Measurements from ENCODE around the gene SLCO4A1. TPM values are rescaled to one million over a fixed set of nuclear protein-coding genes. Genes with fewer than 3 reads are reported as not detected.

SLCO4A1 gene
- total RNA-seq, 2 donors from 2014 or later, result 2.9 to 5.0 TPM

DNA sequence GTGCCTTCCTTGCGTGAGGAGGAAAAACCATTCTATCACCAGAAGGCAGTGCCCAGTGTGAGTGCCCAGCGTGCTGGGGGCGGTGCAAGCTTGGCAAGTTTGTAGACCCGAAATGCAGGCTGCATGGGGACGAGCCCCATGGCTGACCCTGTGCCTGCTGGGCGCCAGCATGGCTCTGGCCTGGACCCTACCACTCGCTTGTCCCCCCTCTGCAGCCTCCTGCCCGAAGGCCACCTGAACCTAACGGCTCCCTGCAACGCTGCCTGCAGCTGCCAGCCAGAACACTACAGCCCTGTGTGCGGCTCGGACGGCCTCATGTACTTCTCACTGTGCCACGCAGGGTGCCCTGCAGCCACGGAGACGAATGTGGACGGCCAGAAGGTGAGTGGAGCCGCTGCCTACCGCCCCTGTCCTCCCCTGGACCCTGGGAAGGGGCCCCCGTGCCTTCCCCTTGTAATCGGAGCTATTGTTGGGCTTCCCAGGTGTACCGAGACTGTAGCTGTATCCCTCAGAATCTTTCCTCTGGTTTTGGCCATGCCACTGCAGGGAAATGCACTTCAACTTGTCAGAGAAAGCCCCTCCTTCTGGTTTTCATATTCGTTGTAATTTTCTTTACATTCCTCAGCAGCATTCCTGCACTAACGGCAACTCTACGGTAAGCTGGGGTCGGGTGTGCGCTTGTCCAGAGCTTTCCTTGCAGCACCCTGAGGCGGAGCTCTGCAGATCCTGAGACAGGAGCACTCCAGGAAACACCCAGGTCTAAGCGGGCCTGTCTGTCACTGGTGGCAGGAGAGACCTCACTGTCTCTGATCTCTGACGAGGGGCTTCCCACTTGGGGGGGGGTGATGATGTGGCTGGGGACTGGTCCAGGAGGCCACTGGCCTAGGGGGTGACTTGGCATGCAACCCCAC, 25.5 kb downstream of the SLCO4A1 start:
- DNase-seq, result no peak
- 87 to 89% methylated on average over 26 to 30 of the region's 30 CpGs for WGBS, 2 experiments (ENCODE audit: insufficient coverage in 1 of 2, insufficient read length in 1 of 2)
- no peak overlapping the region for H3K9ac ChIP-seq (ENCODE audit: extremely low read depth, low read length, poor library complexity, severe bottlenecking)
- no peak overlapping the region for H3K4me3 Mint-ChIP-seq
- H3K36me3 ChIP-seq (ENCODE audit: control insufficient read depth, insufficient read depth, low read length), result no peaks in the 10 kb centered on the region
- H3K4me3 ChIP-seq (ENCODE audit: low read length), result no peak overlapping the region
- TF ChIP-seq, protein P1, sequence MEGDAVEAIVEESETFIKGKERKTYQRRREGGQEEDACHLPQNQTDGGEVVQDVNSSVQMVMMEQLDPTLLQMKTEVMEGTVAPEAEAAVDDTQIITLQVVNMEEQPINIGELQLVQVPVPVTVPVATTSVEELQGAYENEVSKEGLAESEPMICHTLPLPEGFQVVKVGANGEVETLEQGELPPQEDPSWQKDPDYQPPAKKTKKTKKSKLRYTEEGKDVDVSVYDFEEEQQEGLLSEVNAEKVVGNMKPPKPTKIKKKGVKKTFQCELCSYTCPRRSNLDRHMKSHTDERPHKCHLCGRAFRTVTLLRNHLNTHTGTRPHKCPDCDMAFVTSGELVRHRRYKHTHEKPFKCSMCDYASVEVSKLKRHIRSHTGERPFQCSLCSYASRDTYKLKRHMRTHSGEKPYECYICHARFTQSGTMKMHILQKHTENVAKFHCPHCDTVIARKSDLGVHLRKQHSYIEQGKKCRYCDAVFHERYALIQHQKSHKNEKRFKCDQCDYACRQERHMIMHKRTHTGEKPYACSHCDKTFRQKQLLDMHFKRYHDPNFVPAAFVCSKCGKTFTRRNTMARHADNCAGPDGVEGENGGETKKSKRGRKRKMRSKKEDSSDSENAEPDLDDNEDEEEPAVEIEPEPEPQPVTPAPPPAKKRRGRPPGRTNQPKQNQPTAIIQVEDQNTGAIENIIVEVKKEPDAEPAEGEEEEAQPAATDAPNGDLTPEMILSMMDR (conservative IDR thresholded peaks at IDR 0.05), result no peak
- no peaks in the 10 kb centered on the region for H3K27me3 Mint-ChIP-seq (ENCODE audit: insufficient read depth)
- H3K4me1 ChIP-seq (ENCODE audit: control insufficient read depth, insufficient read depth, low read length), result no peaks in the 10 kb centered on the region
- H3K36me3 Mint-ChIP-seq (ENCODE audit: low read depth), result no peaks in the 10 kb centered on the region
- no peak overlapping the region for H3K27ac Mint-ChIP-seq
- no peaks in the 10 kb centered on the region for H3K4me1 Mint-ChIP-seq
- no peaks in the 10 kb centered on the region for H3K9me3 ChIP-seq (ENCODE audit: control insufficient read depth, low read length)
- no peaks in the 10 kb centered on the region for H3K9me3 Mint-ChIP-seq
- no peak overlapping the region for H3K27ac ChIP-seq (ENCODE audit: low read depth, low read length)
- H3K27me3 ChIP-seq (ENCODE audit: control insufficient read depth, insufficient read depth, low read length, poor library complexity, severe bottlenecking), result no peaks in the 10 kb centered on the region

DNA sequence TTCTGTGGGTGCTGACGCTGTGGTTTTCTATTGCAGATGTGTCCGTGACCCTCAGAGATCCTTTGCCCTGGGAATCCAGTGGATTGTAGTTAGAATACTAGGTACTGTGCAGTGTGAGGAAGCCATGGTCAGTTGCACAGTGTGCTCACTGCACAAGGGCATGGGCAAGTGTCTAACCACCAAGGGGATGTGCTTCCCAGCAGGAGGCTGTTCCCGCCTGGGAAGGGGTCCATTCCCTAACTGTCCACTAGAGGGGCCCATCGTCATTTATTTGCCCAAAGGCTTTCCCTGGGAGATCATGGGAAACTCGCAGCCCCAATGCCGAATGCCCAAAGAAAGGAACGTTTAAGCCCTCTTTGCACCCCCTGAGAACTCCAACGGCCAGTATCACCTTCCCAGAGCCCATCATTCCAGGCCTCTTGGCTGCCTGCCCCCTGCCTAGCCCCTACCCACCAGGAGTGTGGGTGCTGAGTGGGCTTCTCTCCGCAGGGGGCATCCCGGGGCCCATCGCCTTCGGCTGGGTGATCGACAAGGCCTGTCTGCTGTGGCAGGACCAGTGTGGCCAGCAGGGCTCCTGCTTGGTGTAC, 26.2 kb downstream of the SLCO4A1 start:
- Mint-ChIP-seq H3K27ac (no peak overlapping the region), H3K4me3 (no peak overlapping the region)
- H3K9ac ChIP-seq (ENCODE audit: extremely low read depth, low read length, poor library complexity, severe bottlenecking), result no peak overlapping the region

DNA sequence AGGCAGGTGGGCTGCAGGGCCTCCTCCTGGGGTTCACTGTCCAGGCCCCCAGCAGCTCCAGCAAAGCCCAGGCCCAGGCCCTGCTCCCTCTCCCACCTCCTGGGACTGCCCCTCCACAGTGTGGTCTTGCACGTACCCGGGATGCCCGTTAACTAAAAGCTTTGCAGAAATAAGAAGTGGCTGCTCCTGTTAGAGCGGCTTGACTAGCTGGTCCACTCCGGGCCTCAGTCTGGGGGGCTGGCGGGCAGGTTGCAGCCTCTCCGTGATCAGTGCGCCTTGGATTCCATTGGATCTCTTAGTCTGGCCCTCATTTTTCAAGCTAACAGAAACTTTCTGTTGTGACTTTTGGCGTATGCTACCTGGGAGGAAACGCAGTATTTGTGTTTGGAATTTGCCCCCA, 26.9 kb downstream of the SLCO4A1 start:
- Histone ChIP-seq H3K4me3 (ENCODE audit: low read length) (no peak overlapping the region), H3K27me3 (ENCODE audit: control insufficient read depth, insufficient read depth, low read length, poor library complexity, severe bottlenecking) (no peaks in the 10 kb centered on the region), H3K9me3 (ENCODE audit: control insufficient read depth, low read length) (no peaks in the 10 kb centered on the region), H3K4me1 (ENCODE audit: control insufficient read depth, insufficient read depth, low read length) (no peaks in the 10 kb centered on the region), H3K27ac (ENCODE audit: low read depth, low read length) (no peak overlapping the region), H3K9ac (ENCODE audit: extremely low read depth, low read length, poor library complexity, severe bottlenecking) (no peak overlapping the region), H3K36me3 (ENCODE audit: control insufficient read depth, insufficient read depth, low read length) (no peaks in the 10 kb centered on the region)
- no peaks in the 10 kb centered on the region for H3K9me3 Mint-ChIP-seq
- no peaks in the 10 kb centered on the region for H3K27me3 Mint-ChIP-seq (ENCODE audit: insufficient read depth)
- 93 to 96% methylated on average over 10 of the region's 10 CpGs for WGBS, 2 experiments (ENCODE audit: insufficient coverage in 1 of 2, insufficient read length in 1 of 2)
- H3K27ac Mint-ChIP-seq, result no peak overlapping the region
- H3K36me3 Mint-ChIP-seq (ENCODE audit: low read depth), result no peaks in the 10 kb centered on the region
- no peaks in the 10 kb centered on the region for H3K4me1 Mint-ChIP-seq
- no peak overlapping the region for H3K4me3 Mint-ChIP-seq
- no peak for DNase-seq
- TF ChIP-seq, protein P1 (conservative IDR thresholded peaks at IDR 0.05), result no peak

More for the DNA sequence above, 26.2 kb downstream of the SLCO4A1 start:
- no peak overlapping the region for H3K4me3 ChIP-seq (ENCODE audit: low read length)
- Mint-ChIP-seq H3K36me3 (ENCODE audit: low read depth) (no peaks in the 10 kb centered on the region), H3K27me3 (ENCODE audit: insufficient read depth) (no peaks in the 10 kb centered on the region), H3K4me1 (no peaks in the 10 kb centered on the region), H3K9me3 (no peaks in the 10 kb centered on the region)
- DNase-seq, result peak; percentile 94
- TF ChIP-seq, protein P1 (conservative IDR thresholded peaks at IDR 0.05), result peak; percentile 90
- no peaks in the 10 kb centered on the region for H3K36me3 ChIP-seq (ENCODE audit: control insufficient read depth, insufficient read depth, low read length)
- no peaks in the 10 kb centered on the region for H3K9me3 ChIP-seq (ENCODE audit: control insufficient read depth, low read length)
- H3K27ac ChIP-seq (ENCODE audit: low read depth, low read length), result no peak overlapping the region
- no peaks in the 10 kb centered on the region for H3K4me1 ChIP-seq (ENCODE audit: control insufficient read depth, insufficient read depth, low read length)
- 62 to 65% methylated on average over 7 to 13 of the region's 13 CpGs for WGBS, 2 experiments (ENCODE audit: insufficient coverage in 1 of 2, insufficient read length in 1 of 2)
- H3K27me3 ChIP-seq (ENCODE audit: control insufficient read depth, insufficient read depth, low read length, poor library complexity, severe bottlenecking), result no peaks in the 10 kb centered on the region
